ENCODE measurements around the gene ABCG4. TPM values are rescaled to one million over a fixed set of nuclear protein-coding genes. Genes with fewer than 3 reads are reported as not detected.

ABCG4 gene
- total and polyA plus RNA-seq, 2 experiments from 2014 or later, result 0.58 to 1.0 TPM

DNA sequence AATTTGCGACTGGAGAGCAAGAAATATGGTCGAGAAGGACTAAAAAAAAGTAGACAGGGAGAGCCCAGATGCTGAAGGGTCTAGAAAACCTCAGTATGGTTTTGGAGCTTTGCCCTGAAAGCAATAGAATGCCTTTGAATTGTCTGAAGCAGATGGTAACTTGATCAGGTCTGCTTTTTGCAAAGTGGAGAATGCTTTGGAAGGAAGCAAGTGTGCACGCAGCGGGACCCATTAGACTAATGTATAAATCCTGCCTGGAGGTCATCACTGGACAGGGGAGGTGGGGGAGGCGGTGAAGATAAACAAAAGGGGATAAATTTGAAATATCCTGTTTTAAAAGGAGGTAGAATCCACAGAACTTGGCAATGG lies 28.2 kb upstream of the ABCG4 start (continued):
- no peak for TF ChIP-seq EZH2phosphoT487 (IDR thresholded peaks at IDR 0.05; ENCODE audit: unreplicated experiment)
- TF ChIP-seq, protein P1, sequence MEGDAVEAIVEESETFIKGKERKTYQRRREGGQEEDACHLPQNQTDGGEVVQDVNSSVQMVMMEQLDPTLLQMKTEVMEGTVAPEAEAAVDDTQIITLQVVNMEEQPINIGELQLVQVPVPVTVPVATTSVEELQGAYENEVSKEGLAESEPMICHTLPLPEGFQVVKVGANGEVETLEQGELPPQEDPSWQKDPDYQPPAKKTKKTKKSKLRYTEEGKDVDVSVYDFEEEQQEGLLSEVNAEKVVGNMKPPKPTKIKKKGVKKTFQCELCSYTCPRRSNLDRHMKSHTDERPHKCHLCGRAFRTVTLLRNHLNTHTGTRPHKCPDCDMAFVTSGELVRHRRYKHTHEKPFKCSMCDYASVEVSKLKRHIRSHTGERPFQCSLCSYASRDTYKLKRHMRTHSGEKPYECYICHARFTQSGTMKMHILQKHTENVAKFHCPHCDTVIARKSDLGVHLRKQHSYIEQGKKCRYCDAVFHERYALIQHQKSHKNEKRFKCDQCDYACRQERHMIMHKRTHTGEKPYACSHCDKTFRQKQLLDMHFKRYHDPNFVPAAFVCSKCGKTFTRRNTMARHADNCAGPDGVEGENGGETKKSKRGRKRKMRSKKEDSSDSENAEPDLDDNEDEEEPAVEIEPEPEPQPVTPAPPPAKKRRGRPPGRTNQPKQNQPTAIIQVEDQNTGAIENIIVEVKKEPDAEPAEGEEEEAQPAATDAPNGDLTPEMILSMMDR (conservative IDR thresholded peaks at IDR 0.05; ENCODE audit: low read depth in 2 of 2), result no peak
- TF ChIP-seq JUNB (IDR thresholded peaks at IDR 0.05; ENCODE audit: unreplicated experiment), result no peak
- TF ChIP-seq STAT1 (IDR thresholded peaks at IDR 0.05; ENCODE audit: unreplicated experiment), result no peak
- TF ChIP-seq ZNF331 (CRISPR knock-in tag; IDR thresholded peaks at IDR 0.05; ENCODE audit: low read depth), result no peak

DNA sequence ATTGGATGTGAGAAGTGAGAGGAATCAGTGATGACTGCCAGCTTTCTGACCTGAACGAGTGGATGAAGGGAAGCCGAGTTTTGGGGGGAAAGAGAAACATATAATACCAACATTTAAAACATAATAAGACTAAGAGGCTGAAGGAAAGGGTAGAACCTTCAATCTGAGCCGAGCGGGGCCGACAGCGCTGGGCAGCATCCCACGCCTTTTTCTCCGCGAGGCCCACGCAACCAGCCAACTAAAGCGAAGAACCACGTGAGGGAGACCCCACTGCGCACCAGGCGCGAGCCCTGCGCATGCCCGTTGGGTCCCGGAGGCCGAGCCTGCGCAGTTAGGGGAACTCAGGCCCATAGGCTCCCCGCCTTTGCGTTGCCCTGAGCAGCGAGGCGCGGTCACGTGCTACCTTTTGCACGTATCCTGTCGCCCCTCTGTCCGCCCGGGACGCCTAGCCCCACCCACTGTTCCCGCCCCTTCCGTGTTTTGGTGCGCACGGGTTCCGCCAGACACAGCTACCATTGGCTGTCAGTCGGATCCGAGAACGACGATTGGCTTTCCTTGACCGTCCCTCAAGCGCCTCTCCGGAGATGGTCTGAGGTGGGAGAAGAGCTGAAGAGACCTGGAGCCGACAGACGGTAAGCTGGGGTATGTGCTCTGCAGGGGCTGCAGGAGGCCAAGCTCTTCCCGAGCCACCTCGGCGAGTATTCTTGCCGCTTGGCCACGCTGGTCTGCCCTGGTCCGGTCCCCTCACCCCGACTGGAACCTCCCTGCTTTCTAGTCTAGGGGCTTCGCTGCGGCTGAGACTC lies 27.6 kb upstream of the ABCG4 start, which contains the start of gene HINFP:
HINFP (plus strand) TSS at position 573 of the 803 bp plus-strand sequence. CDS start 5,365 bp downstream, outside the sequence.
- Mint-ChIP-seq H3K27me3 (ENCODE audit: insufficient read depth, low read depth, poor library complexity) (peaks cover 15% of the 10 kb centered on the region), H3K9me3 (no peaks in the 10 kb centered on the region), H3K4me3 (peak within 1 kb of the TSS; percentile 94), H3K36me3 (ENCODE audit: low read depth) (peaks cover 12% of the 10 kb centered on the region), H3K27ac (peak within 1 kb of the TSS; percentile 93), H3K4me1 (peaks cover 18% of the 10 kb centered on the region)
- no peaks in the 10 kb centered on the region for H3K27me3 ChIP-seq (ENCODE audit: insufficient read depth)
- peaks cover 31% of the 10 kb centered on the region for H3K79me2 ChIP-seq (replicated peaks; ENCODE audit: insufficient read depth)
- peak; percentile 98 for ATAC-seq
- no peaks in the 10 kb centered on the region for H3K9me2 ChIP-seq (ENCODE audit: insufficient read depth)
- peak within 1 kb of the TSS; percentile 100 for H3K4me2 ChIP-seq
- H3K36me3 ChIP-seq (ENCODE audit: insufficient read depth), result no peaks in the 10 kb centered on the region
- H2AFZ ChIP-seq, result peak within 1 kb of the TSS; percentile 99
- DNase-seq (ENCODE audit: low spot score), result peak; percentile 99
- H4K20me1 ChIP-seq (replicated peaks; ENCODE audit: insufficient read depth), result peaks cover 14% of the 10 kb centered on the region; the same call in 1 of the 2 replicates
- peak; percentile 25; the same call in 1 of the 2 replicates for TF ChIP-seq CREB1 (CRISPR knock-in tag; IDR thresholded peaks at IDR 0.05; ENCODE audit: low read depth)
- peak; percentile 92 for TF ChIP-seq POLR2AphosphoS5 (IDR thresholded peaks at IDR 0.05; ENCODE audit: low read depth)
- TF ChIP-seq, protein P2, sequence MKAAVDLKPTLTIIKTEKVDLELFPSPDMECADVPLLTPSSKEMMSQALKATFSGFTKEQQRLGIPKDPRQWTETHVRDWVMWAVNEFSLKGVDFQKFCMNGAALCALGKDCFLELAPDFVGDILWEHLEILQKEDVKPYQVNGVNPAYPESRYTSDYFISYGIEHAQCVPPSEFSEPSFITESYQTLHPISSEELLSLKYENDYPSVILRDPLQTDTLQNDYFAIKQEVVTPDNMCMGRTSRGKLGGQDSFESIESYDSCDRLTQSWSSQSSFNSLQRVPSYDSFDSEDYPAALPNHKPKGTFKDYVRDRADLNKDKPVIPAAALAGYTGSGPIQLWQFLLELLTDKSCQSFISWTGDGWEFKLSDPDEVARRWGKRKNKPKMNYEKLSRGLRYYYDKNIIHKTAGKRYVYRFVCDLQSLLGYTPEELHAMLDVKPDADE (IDR thresholded peaks at IDR 0.05), result 0 out of 2 replicates have a peak, but pooled peaks have one; percentile 59
- no peak for TF ChIP-seq EZH2phosphoT487 (IDR thresholded peaks at IDR 0.05; ENCODE audit: unreplicated experiment)
- peak within 1 kb of the TSS; percentile 100 for H3K4me3 ChIP-seq
- peaks cover 13% of the 10 kb centered on the region; the same call in 1 of the 2 replicates for H3K4me1 ChIP-seq (ENCODE audit: insufficient read depth)
- peaks cover 14% of the 10 kb centered on the region; the same call in 1 of the 2 replicates for H3F3A ChIP-seq (replicated peaks; ENCODE audit: low read depth)
- H3K27ac ChIP-seq (ENCODE audit: low read depth), result peak within 1 kb of the TSS; percentile 92

DNA sequence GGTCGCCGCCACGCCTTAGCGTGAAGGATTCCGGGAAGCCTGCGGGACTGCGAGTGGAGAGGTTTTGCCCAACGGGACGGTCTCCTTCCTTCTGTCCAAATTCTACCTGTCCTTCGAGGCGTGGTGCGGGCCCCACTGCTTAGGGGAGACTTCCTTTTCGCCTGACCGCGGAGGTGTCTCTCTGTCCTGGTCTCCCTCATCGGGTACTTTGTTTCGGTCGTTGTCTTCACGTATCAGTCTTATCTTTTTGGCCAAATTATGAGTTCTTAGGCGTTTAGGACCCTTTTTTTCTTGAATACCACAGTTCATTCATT lies 27.1 kb upstream of the ABCG4 start:
- peaks cover 31% of the 10 kb centered on the region for H3K79me2 ChIP-seq (replicated peaks; ENCODE audit: insufficient read depth)
- no peaks in the 10 kb centered on the region for H3K9me2 ChIP-seq (ENCODE audit: insufficient read depth)
- peaks cover 14% of the 10 kb centered on the region; the same call in 1 of the 2 replicates for H3F3A ChIP-seq (replicated peaks; ENCODE audit: low read depth)
- Mint-ChIP-seq H3K9me3 (no peaks in the 10 kb centered on the region), H3K27me3 (ENCODE audit: insufficient read depth, low read depth, poor library complexity) (peaks cover 15% of the 10 kb centered on the region), H3K27ac (peak overlapping the region; percentile 72), H3K36me3 (ENCODE audit: low read depth) (peaks cover 12% of the 10 kb centered on the region), H3K4me3 (peak overlapping the region; percentile 94), H3K4me1 (peaks cover 20% of the 10 kb centered on the region)
- DNase-seq (ENCODE audit: low spot score) (no peak), ATAC-seq (no peak)
- H2AFZ ChIP-seq, result peak overlapping the region; percentile 99
- no peaks in the 10 kb centered on the region for H3K27me3 ChIP-seq (ENCODE audit: insufficient read depth)
- H3K4me3 ChIP-seq, result peak overlapping the region; percentile 100
- peak overlapping the region; percentile 100 for H3K4me2 ChIP-seq
- H4K20me1 ChIP-seq (replicated peaks; ENCODE audit: insufficient read depth), result peaks cover 14% of the 10 kb centered on the region; the same call in 1 of the 2 replicates
- H3K27ac ChIP-seq (ENCODE audit: low read depth), result peak overlapping the region; percentile 92
- H3K4me1 ChIP-seq (ENCODE audit: insufficient read depth), result peaks cover 13% of the 10 kb centered on the region; the same call in 1 of the 2 replicates
- H3K36me3 ChIP-seq (ENCODE audit: insufficient read depth), result no peaks in the 10 kb centered on the region
- TF ChIP-seq, protein P2 (IDR thresholded peaks at IDR 0.05), result no peak
- TF ChIP-seq CREB1 (CRISPR knock-in tag; IDR thresholded peaks at IDR 0.05; ENCODE audit: low read depth), result no peak
- TF ChIP-seq, protein P3, sequence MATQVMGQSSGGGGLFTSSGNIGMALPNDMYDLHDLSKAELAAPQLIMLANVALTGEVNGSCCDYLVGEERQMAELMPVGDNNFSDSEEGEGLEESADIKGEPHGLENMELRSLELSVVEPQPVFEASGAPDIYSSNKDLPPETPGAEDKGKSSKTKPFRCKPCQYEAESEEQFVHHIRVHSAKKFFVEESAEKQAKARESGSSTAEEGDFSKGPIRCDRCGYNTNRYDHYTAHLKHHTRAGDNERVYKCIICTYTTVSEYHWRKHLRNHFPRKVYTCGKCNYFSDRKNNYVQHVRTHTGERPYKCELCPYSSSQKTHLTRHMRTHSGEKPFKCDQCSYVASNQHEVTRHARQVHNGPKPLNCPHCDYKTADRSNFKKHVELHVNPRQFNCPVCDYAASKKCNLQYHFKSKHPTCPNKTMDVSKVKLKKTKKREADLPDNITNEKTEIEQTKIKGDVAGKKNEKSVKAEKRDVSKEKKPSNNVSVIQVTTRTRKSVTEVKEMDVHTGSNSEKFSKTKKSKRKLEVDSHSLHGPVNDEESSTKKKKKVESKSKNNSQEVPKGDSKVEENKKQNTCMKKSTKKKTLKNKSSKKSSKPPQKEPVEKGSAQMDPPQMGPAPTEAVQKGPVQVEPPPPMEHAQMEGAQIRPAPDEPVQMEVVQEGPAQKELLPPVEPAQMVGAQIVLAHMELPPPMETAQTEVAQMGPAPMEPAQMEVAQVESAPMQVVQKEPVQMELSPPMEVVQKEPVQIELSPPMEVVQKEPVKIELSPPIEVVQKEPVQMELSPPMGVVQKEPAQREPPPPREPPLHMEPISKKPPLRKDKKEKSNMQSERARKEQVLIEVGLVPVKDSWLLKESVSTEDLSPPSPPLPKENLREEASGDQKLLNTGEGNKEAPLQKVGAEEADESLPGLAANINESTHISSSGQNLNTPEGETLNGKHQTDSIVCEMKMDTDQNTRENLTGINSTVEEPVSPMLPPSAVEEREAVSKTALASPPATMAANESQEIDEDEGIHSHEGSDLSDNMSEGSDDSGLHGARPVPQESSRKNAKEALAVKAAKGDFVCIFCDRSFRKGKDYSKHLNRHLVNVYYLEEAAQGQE (IDR thresholded peaks at IDR 0.05; ENCODE audit: unreplicated experiment), result no peak
- TF ChIP-seq EZH2phosphoT487 (IDR thresholded peaks at IDR 0.05; ENCODE audit: unreplicated experiment), result no peak
- TF ChIP-seq JUNB (IDR thresholded peaks at IDR 0.05; ENCODE audit: unreplicated experiment), result no peak
- TF ChIP-seq ZNF114 (CRISPR knock-in tag; IDR thresholded peaks at IDR 0.05), result no peak
- no peak for TF ChIP-seq EZH2 (IDR thresholded peaks at IDR 0.05; ENCODE audit: low read depth, unreplicated experiment)
- TF ChIP-seq NANOG (IDR thresholded peaks at IDR 0.05; ENCODE audit: borderline replicate concordance), result no peak

All from GM23338 (cell line).